Measurements from ENCODE around the gene FOXL2.
"Not testable (repeated sequence)": the region's sequence is repeated elsewhere in the genome, so short reads cannot be mapped to it uniquely, and the experiment has no call there.

FOXL2 gene

GRCh38 chr3:138933981-138934691 is 12.8 kb downstream of the FOXL2 start:
- DNase-seq (ENCODE audit: extremely low read depth in 1 of 2, low read depth in 1 of 2): no peak

GRCh38 chr3:138933068-138933668 is 13.8 kb downstream of the FOXL2 start:
- no peak for DNase-seq (ENCODE audit: extremely low read depth in 1 of 2, low read depth in 1 of 2)

DNA sequence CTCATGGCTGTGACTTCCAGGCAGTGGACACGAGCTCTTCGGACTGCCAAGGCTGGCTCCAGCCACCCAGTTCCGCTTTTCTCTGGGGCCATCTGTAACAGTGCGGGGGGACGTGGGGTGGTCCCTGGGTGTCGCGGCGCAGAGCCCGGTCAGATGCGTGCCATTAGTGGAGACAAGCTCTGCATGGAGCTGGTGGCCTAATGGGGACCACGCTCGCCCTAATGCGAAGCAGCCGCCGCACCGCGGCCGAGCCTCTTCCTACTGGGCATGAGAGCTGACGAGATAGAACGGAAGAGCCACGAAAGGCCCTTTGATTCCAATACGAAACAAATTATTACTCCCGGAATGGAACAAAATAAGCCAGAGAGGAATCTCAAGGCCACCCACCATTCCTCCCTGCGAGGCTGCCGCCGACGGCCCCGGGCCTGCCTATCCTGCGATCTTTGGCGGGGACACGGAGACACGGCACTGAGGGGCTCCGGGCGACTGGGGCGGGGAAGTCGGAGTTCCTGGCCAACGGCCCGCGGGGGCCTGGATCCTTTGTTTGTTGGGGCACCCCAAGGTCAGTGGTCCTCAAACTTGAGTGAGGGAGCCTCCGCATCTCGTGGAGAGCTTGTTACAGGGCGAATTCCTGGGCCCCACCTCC is 18.1 kb downstream of the FOXL2 start:
- no peak for DNase-seq (ENCODE audit: extremely low read depth in 1 of 2, low read depth in 1 of 2)

- peak; percentile 48 to 76 for DNase-seq (ENCODE audit: extremely low read depth in 1 of 2, low read depth in 1 of 2)
Measured at GRCh38 chr3:138923531-138923994, 23.4 kb downstream of the FOXL2 start.

- not testable (repeated sequence) for DNase-seq (ENCODE audit: extremely low read depth in 1 of 2, low read depth in 1 of 2)
Measured at GRCh38 chr3:138922400-138922799, 24.5 kb downstream of the FOXL2 start.

DNA sequence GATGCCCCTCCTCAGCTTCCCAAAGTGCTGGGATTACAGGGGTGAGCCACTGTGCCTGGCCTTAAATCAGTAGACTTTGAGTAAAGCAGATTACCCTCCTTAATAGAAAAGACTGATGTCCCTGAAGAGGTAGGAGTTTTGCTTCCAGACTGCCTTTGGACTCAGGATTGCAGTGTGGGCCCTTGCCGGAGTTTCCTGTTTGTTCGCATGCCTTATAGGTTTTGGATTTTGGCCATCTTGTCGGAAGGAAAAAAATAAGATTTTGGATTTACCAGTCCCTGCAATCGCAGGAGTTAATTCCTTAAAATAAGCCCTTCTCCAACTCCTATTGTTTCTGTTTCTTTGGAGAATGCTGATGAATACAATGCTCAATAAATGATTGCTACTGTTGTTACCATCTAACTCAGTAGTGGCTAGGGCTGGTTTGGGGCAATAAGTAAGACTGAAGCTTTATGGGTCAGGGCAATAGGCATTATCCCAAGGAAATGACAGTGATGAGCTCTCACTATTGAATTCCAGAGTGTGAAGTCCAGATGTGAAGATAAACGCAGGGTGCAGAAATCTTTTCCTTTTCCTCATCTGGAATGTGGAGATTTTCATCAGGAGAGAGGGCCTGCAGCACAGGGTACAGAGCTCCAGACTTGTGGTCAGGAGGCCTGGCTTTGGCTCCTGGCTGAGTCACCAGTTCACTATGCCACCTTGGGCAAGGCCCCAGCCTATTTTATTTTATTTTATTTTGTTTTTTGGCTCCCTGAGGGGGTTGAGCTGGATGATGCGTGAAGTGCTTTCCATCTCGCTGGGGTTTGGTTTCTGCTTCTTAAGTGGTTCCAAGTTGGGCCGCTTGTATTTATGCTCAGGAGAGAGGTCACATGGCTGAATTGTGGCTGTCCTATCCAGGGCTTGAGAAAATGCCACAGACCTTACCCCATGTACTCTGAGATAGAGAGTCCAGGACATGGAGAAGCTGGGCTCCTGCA is 25.3 kb downstream of the FOXL2 start:
- no peak for DNase-seq (ENCODE audit: extremely low read depth in 1 of 2, low read depth in 1 of 2)

GRCh38 chr3:138919325-138919724 is 27.6 kb downstream of the FOXL2 start:
- DNase-seq (ENCODE audit: extremely low read depth in 1 of 2, low read depth in 1 of 2): no peak

GRCh38 chr3:138916824-138917223 is 30.1 kb downstream of the FOXL2 start:
- DNase-seq (ENCODE audit: extremely low read depth in 1 of 2, low read depth in 1 of 2): no peak

DNA sequence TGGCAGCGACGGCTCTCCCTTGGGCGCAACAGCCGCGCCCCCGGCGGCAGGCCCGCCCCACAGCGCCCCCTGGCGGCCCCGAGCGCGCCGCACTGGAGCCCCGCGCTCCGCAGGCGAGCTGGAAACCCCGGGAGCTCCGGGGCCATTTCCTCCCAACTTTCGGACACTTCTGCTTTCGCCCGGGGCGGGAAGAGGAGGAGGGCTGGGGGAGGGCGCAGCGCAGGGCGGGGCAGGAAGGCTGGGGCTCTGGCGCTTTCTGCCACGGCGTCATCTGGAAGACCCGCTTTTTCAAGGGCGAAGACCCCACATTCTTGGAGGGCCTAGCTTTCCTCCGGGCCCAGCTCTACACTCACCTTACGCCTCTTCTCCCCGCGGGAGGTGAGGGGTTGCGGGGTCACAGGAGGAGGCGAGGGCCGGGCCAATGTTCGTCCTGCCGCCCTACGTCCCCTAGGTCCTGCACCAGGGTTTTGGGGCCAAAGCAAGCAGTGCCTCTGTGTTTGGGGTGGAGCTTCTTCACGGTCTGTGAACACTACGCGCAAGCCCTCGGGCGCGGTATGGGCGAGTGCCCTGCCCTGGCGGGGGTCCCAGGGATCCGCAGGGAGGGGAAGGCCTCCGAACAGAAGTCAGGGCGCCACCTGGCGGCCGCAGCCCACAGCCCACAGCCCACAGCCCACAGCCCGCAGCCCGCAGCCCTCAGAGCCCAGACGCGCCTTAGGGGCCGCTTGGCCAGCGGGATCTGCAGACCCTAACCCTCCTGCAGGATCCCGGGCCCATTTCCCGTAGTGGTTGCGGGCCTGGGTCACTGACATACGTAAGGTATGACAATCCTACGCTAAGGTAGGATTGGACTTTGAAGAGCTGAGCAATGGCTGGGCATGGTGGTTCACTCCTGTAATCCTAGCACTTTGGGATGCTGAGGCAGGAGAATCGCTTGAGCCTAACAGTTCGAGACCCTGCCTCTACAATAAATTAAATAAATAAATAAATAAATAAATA is 31.1 kb downstream of the FOXL2 start:
- peak; percentile 45 to 71 for DNase-seq (ENCODE audit: extremely low read depth in 1 of 2, low read depth in 1 of 2)

DNA sequence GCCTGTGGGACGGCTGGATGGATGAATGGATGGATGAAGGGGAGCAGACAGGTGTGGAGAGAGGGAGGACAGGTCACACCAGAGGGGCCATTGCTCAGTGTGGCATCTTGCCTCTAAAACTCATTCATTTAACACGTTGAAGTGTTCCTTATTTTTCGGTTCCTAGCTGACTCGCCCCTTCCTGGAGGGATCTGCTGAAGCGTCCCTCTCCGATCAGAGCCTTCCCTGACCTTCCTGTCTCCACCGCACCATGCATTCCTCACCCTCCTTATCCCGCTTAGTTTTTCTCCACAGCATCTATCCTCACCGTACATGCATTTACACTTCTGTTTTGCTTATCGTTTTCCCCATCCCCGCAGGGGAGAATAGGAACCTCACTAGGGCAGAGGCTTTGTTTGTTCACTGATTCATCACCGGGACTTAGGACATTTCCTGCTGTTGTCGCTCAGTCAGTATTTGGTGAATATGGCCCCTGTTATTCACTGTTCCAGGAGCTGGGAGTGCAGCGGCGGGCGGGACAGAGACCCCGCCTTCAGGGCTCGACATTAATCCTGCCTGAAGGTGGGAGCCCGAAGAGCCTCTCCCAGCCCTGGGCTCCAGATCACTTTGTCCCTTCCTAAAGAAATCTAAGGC is 32.0 kb downstream of the FOXL2 start:
- DNase-seq (ENCODE audit: extremely low read depth in 1 of 2, low read depth in 1 of 2): no peak

GRCh38 chr3:138913766-138914165 is 33.2 kb downstream of the FOXL2 start:
- no peak for DNase-seq (ENCODE audit: extremely low read depth in 1 of 2, low read depth in 1 of 2)

GRCh38 chr3:138912237-138912636 is 34.7 kb downstream of the FOXL2 start:
- DNase-seq (ENCODE audit: extremely low read depth in 1 of 2, low read depth in 1 of 2): no peak

DNA sequence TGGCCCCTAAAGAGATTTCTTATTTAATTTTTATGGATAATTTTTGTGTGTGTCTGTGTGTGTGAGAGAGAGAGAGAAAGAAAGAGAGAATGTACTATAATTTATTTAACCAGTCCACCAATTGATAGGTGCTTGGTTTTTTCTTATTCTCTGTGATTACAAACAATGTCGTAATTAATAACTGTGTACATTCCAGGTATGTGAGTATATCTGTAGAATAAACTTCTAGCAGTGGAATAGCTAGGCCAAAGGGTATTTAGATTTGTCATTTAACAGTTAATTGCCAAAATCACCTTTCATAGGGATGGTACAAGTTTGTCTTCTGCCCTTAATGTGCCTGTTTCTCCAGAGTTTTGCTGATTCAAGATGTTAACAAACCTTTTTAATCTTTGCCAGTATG is 35.3 kb downstream of the FOXL2 start:
- DNase-seq (ENCODE audit: extremely low read depth in 1 of 2, low read depth in 1 of 2): no peak

DNA sequence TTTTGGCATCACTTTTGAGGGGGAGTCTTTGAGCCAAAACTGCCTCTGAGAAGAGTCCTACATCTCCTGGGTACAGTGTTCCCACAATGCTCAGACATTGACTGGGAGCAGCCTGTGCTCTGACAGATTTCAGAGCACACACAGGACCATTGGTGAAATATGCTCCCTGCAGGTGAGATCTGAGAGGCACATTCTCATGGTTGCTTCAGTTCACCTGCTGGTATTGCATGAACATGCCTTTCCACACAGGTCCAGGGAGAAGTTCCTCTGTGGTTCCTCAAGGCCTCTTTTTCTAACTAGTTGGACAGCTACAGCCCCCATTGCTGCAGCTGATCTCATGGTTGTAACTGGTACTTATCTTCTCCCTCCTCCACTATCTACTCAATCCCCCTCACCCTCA is 37.0 kb downstream of the FOXL2 start:
- no peak for DNase-seq (ENCODE audit: extremely low read depth in 1 of 2, low read depth in 1 of 2)

DNA sequence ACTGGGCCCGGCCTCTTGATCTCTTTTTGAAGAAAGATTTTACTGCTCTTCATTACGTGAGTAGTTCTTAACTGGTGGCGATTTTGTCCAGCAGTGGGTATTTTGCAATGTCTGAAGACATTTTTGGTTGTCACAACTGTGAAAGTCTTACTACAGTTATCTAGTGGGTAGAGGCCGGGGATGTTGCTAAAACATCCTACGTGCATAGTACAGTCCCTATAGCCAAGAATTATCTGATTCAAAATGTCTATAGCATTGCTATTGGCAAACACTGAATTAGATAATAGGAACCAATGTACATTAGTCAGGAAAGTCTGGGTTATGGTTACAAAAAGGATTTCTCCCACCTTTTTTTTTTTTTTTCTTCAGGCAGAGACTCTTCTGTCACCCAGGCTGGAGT is 38.1 kb downstream of the FOXL2 start:
- DNase-seq (ENCODE audit: extremely low read depth in 1 of 2, low read depth in 1 of 2): no peak

- DNase-seq (ENCODE audit: extremely low read depth in 1 of 2, low read depth in 1 of 2): no peak
Measured at GRCh38 chr3:138907539-138907938, 39.4 kb downstream of the FOXL2 start.

DNA sequence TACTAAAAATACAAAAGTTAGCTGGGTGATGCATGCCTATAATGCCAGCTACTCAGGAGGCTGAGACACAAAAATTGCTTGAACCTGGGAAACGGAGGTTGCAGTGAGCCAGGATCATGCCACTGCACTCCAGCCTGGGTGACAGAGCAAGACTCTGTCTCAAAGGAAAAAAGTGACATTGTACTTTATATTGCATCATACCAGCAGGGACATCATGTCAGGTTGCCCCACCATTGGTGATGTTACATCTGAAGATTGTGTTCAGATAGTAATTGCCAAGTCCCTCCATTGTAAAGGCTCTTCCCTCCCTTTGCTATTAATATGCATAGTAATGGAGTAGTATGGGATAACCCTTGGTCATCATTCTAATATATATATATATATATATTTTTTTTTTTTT is 44.8 kb downstream of the FOXL2 start:
- DNase-seq (ENCODE audit: extremely low read depth in 1 of 2, low read depth in 1 of 2): no peak

DNA sequence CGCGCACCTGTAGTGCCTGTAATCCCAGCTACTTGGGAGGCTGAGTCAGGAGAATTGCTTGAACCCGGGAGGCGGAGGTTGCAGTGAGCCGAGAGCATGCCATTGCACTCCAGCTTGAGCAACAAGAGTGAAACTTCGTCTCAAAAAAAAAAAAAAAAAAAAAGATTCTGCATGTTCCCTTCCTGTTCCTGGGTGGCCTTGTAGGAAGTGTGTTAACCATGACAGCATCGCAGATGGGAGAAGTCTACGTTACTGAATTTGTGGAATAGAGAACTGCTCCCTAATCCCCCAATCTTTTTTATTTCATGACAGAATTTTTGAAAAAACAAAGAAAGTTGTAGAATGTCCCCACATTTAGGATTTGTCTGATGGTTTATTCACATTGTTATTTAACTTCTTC is 45.4 kb downstream of the FOXL2 start:
- no peak for DNase-seq (ENCODE audit: extremely low read depth in 1 of 2, low read depth in 1 of 2)

GRCh38 chr3:138899351-138899991 is 47.5 kb downstream of the FOXL2 start:
- DNase-seq (ENCODE audit: extremely low read depth in 1 of 2, low read depth in 1 of 2): no peak

Data from activated CD8-positive, alpha-beta memory T cell treated with anti-CD3 and anti-CD28 coated beads for 1 hour (primary cell).